ENCODE results near the gene ZRANB3.

Gene ZRANB3

DNA sequence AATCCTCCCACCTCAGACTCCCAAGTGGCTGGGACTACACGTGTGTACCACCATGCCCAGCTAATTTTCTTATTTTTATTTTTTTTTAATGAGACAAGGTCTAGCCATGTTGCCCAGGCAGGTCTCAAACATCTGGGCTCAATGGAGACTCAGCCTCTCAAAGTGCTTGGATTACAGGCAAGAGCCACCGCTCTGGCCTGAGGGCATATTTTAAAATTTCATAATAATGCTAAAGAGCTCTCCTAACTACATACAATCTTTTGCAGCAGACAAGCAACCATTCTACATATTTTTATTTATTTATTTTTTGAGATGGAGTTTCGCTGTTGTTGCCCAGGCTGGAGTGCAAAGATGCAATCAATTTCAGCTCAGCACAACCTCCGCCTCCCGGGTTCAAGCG, 271.9 kb downstream of the ZRANB3 start:
- no peaks in the 10 kb centered on the region for H3K27me3 ChIP-seq (replicated peaks; ENCODE audit: insufficient read depth, low read length)
- H3F3A ChIP-seq (ENCODE audit: insufficient read depth, low read length): no peaks in the 10 kb centered on the region
- H2AFZ ChIP-seq (ENCODE audit: low read length): no peak overlapping the region

DNA sequence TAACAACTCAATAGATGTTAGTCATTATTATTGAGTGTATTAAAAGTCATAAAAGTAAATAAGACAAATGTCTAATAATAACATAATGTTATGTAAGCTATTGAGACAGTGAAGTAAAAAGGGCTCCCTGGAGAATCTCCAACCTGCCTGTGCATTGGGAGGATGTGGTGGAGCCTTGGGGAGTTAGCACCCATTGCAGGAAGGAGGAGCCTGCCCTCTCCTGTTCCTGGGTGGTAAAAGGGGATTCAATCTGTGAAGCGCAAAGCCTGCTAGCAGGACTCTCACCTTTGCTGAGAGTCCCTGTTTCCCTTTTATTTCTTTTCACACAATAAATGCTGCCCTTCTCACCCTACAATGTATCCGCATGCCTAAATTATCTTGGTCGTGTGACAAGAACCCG, 272.8 kb downstream of the ZRANB3 start:
- H4K20me1 ChIP-seq (ENCODE audit: insufficient read depth, low read length): no peaks in the 10 kb centered on the region
- no peak for DNase-seq
- H3K27ac ChIP-seq (ENCODE audit: low read length): no peak overlapping the region

More for the DNA sequence above, 271.9 kb downstream of the ZRANB3 start:
- no peaks in the 10 kb centered on the region for H3K79me2 ChIP-seq (ENCODE audit: low read length)
- no peak overlapping the region for H3K9ac ChIP-seq (ENCODE audit: low read length)
- TF ChIP-seq CTCF (IDR thresholded peaks at IDR 0.05; ENCODE audit: low read length) (no peak), EZH2phosphoT487 (IDR thresholded peaks at IDR 0.05; ENCODE audit: low read length) (no peak), EZH2 (optimal IDR thresholded peaks at IDR 0.05; ENCODE audit: low read depth, low read length) (no peak)
- no peaks in the 10 kb centered on the region for H3K9me3 ChIP-seq (replicated peaks; ENCODE audit: insufficient read depth, low read length)
- H3K36me3 ChIP-seq (replicated peaks; ENCODE audit: insufficient read depth, low read length): no peaks in the 10 kb centered on the region
- no peak overlapping the region for H3K27ac ChIP-seq (ENCODE audit: low read length)
- no peak overlapping the region for H3K4me3 ChIP-seq (ENCODE audit: low read length)
- H3K9me2 ChIP-seq (replicated peaks; ENCODE audit: insufficient read depth, low read length): no peaks in the 10 kb centered on the region
- H3K4me1 ChIP-seq (ENCODE audit: low read length): no peaks in the 10 kb centered on the region
- no peaks in the 10 kb centered on the region for H4K20me1 ChIP-seq (ENCODE audit: insufficient read depth, low read length)
- DNase-seq: no peak
- no peak overlapping the region for H3K4me2 ChIP-seq (ENCODE audit: low read depth, low read length)

DNA sequence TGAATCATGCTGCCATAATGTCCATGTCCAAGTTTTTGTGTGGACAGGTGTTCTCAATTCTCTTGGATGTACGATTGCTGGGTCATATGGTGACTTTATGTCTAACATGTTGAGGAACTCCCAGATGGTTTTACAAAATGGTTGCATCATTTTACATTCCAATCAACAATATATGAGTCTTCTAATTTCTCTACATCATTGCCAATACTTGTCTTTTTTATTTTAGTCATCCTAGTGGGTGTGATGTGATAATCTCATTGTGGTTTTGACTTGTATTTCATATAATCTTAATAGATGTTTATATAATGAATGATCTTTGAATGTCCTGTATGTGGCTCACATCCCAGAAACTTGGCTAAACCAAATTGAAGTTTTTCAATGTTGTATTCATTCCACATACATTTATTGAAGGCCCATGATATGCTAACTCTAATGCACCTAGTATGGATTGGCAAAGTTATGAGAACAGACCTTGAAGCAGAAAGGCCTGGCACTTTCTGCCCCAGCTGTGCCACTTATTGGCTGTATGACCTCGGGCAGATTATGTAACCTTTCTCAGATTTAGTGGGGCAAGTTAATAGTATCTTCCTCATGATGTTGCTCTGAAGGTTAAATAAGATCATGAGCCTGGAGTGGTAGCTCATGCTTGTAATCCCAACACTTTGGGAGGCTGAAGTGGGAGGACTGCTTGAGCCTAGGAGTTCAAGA, 273.5 kb downstream of the ZRANB3 start:
- no peak overlapping the region for H3K4me2 ChIP-seq (ENCODE audit: low read depth, low read length)

More for the DNA sequence above, 272.8 kb downstream of the ZRANB3 start:
- Histone ChIP-seq H3F3A (ENCODE audit: insufficient read depth, low read length) (no peaks in the 10 kb centered on the region), H3K4me3 (ENCODE audit: low read length) (no peak overlapping the region), H3K4me1 (ENCODE audit: low read length) (no peaks in the 10 kb centered on the region), H3K4me2 (ENCODE audit: low read depth, low read length) (no peak overlapping the region), H3K9me2 (replicated peaks; ENCODE audit: insufficient read depth, low read length) (no peaks in the 10 kb centered on the region), H3K9ac (ENCODE audit: low read length) (no peak overlapping the region), H3K36me3 (replicated peaks; ENCODE audit: insufficient read depth, low read length) (no peaks in the 10 kb centered on the region), H3K79me2 (ENCODE audit: low read length) (no peaks in the 10 kb centered on the region), H3K27me3 (replicated peaks; ENCODE audit: insufficient read depth, low read length) (no peaks in the 10 kb centered on the region), H2AFZ (ENCODE audit: low read length) (no peak overlapping the region), H3K9me3 (replicated peaks; ENCODE audit: insufficient read depth, low read length) (no peaks in the 10 kb centered on the region)
- TF ChIP-seq CTCF (IDR thresholded peaks at IDR 0.05; ENCODE audit: low read length) (no peak; the same call in 1 of the 2 replicates), EZH2 (optimal IDR thresholded peaks at IDR 0.05; ENCODE audit: low read depth, low read length) (no peak), EZH2phosphoT487 (IDR thresholded peaks at IDR 0.05; ENCODE audit: low read length) (no peak)

More for the DNA sequence above, 273.5 kb downstream of the ZRANB3 start:
- TF ChIP-seq EZH2phosphoT487 (IDR thresholded peaks at IDR 0.05; ENCODE audit: low read length): no peak
- TF ChIP-seq CTCF (IDR thresholded peaks at IDR 0.05; ENCODE audit: low read length): no peak
- TF ChIP-seq EZH2 (optimal IDR thresholded peaks at IDR 0.05; ENCODE audit: low read depth, low read length): no peak
- Histone ChIP-seq H3K27ac (ENCODE audit: low read length) (no peak overlapping the region), H3K79me2 (ENCODE audit: low read length) (no peaks in the 10 kb centered on the region), H3K4me3 (ENCODE audit: low read length) (no peak overlapping the region), H3K9me3 (replicated peaks; ENCODE audit: insufficient read depth, low read length) (no peaks in the 10 kb centered on the region), H3K9me2 (replicated peaks; ENCODE audit: insufficient read depth, low read length) (no peaks in the 10 kb centered on the region), H3K9ac (ENCODE audit: low read length) (no peak overlapping the region), H4K20me1 (ENCODE audit: insufficient read depth, low read length) (no peaks in the 10 kb centered on the region), H3K27me3 (replicated peaks; ENCODE audit: insufficient read depth, low read length) (no peaks in the 10 kb centered on the region), H3K4me1 (ENCODE audit: low read length) (no peaks in the 10 kb centered on the region), H3K36me3 (replicated peaks; ENCODE audit: insufficient read depth, low read length) (no peaks in the 10 kb centered on the region), H3F3A (ENCODE audit: insufficient read depth, low read length) (no peaks in the 10 kb centered on the region), H2AFZ (ENCODE audit: low read length) (no peak overlapping the region)
- DNase-seq: no peak

Measured in MM.1S (cell line).